ENCODE data around the gene MCCD1. TPM values are rescaled to one million over a fixed set of nuclear protein-coding genes. Genes with fewer than 3 reads are reported as not detected.

Gene MCCD1
- total and polyA plus RNA-seq, 2 of the 13 experiments (the other 11 are each of a cell fraction or from before 2014, with no cell fraction given) = 0.15 TPM; not detected in 1

GRCh38 chr6:31541059-31541657 is 12.4 kb downstream of the MCCD1 start (continued):
- no peak for TF ChIP-seq ZBTB39 (CRISPR knock-in tag; IDR thresholded peaks at IDR 0.05)
- TF ChIP-seq MEIS1 (CRISPR knock-in tag; IDR thresholded peaks at IDR 0.05; ENCODE audit: borderline replicate concordance) = 0 out of 2 replicates have a peak, but pooled peaks have one; percentile 8
- no peak for TF ChIP-seq PRDM15 (CRISPR knock-in tag; IDR thresholded peaks at IDR 0.05)
- no peak for TF ChIP-seq ZFX (CRISPR knock-in tag; IDR thresholded peaks at IDR 0.05; ENCODE audit: low read depth)
- no peak for TF ChIP-seq MNT (IDR thresholded peaks at IDR 0.05)
- no peak for TF ChIP-seq ZFP90 (CRISPR knock-in tag; IDR thresholded peaks at IDR 0.05; ENCODE audit: borderline replicate concordance)
- TF ChIP-seq FOXM1 (CRISPR knock-in tag; IDR thresholded peaks at IDR 0.05) = no peak
- no peak for TF ChIP-seq SMAD9 (CRISPR knock-in tag; IDR thresholded peaks at IDR 0.05)
- TF ChIP-seq HNRNPUL1 (IDR thresholded peaks at IDR 0.05; ENCODE audit: low read depth, low read length) = no peak
- no peak for TF ChIP-seq ZNF792 (CRISPR knock-in tag; IDR thresholded peaks at IDR 0.05)
- TF ChIP-seq ZBTB37 (CRISPR knock-in tag; IDR thresholded peaks at IDR 0.05) = no peak
- TF ChIP-seq ZSCAN30 (CRISPR knock-in tag; IDR thresholded peaks at IDR 0.05) = no peak
- no peak for TF ChIP-seq PBX2 (CRISPR knock-in tag; IDR thresholded peaks at IDR 0.05)
- TF ChIP-seq TEAD3 (CRISPR knock-in tag; optimal IDR thresholded peaks at IDR 0.05; ENCODE audit: borderline replicate concordance) = no peak
- no peak for TF ChIP-seq ZNF20 (CRISPR knock-in tag; IDR thresholded peaks at IDR 0.05)
- TF ChIP-seq IKZF5 (CRISPR knock-in tag; IDR thresholded peaks at IDR 0.05) = no peak

Measured in HepG2 (cell line).